Measurements from ENCODE around the gene CKAP4. TPM values are rescaled to one million over a fixed set of nuclear protein-coding genes. Genes with fewer than 3 reads are reported as not detected.
A peak's percentile ranks its signal among the peaks of the same experiment; 100 is the strongest.

CKAP4 gene
- total RNA-seq, 8 experiments from 2014 or later: 38.0 to 132 (median 50.4) TPM

DNA sequence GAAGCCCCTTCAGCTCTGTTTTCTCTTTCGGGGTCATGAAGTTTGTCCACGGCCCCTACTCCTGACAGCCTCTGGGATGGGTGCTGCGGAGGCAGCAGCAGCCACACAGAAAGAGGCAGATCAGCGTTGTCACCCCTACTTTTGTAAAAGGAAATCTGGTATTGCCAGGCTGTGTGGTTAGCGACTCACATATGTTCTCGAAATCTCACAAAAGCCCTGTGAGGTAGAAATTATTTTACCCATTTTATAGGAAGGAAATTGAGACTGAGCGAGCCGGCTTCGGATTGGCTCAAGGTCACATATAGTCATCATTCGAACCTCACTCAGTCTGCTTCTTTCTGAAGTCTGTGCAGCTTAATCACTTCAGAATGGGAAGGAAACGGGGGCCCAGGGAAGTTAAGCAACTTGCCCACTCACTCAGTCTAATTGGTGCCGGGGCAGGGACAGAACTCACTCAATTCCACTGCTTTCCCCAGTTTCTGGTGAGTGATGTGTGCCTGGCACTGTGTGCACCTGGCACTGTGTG is 1.1 kb upstream of the CKAP4 start:
- WGBS, 10 experiments: 0 to 67% (median 40%) methylated on average over 1 to 12 of the region's 12 CpGs; no CpG with 5 or more reads in 3 of the 10 experiments
- H3K4me1 ChIP-seq (replicated peaks in 1 of 2): peaks cover 24 to 25% of the 10 kb centered on the region in 2 donors
- H3K4me3 ChIP-seq: peak overlapping the region; percentile 56 to 98 (median 80)
- in situ Hi-C loops (cut with MboI; ENCODE audit: low pct_unique_long_range_greater_than_20kb in 2 of 9, low sequenced_read_pairs in 9 of 9, unreplicated experiment in 9 of 9): loop anchor here in 2 of 9 experiments (25.0 kb wide), 2 partner anchors 88 to 663 kb away; no protein-coding TSS in a partner anchor
- H3K27ac ChIP-seq: peak overlapping the region; percentile 95 to 96
- ATAC-seq (replicated peaks in 6 of 8): no peak

- peak in 3 of 8 experiments; percentile 14 to 43 (median 27) for ATAC-seq (replicated peaks in 6 of 8)
- 4 to 20% (median 7%) methylated on average over 1 to 5 of the region's 36 CpGs; no CpG with 5 or more reads in 6 of the 10 experiments for WGBS, 10 experiments
- peak overlapping the region; percentile 95 to 96 for H3K27ac ChIP-seq
- in situ Hi-C loops (cut with MboI; ENCODE audit: low pct_unique_long_range_greater_than_20kb in 2 of 9, low sequenced_read_pairs in 9 of 9, unreplicated experiment in 9 of 9): loop anchor here in 2 of 9 experiments (25.0 kb wide), 2 partner anchors 89 to 664 kb away; no protein-coding TSS in a partner anchor
- peak overlapping the region; percentile 56 to 98 (median 80) for H3K4me3 ChIP-seq
- peaks cover 24 to 25% of the 10 kb centered on the region in 2 donors for H3K4me1 ChIP-seq (replicated peaks in 1 of 2)
Measured at GRCh38 chr12:106248312-106248845, 559 bp upstream of the CKAP4 start.

DNA sequence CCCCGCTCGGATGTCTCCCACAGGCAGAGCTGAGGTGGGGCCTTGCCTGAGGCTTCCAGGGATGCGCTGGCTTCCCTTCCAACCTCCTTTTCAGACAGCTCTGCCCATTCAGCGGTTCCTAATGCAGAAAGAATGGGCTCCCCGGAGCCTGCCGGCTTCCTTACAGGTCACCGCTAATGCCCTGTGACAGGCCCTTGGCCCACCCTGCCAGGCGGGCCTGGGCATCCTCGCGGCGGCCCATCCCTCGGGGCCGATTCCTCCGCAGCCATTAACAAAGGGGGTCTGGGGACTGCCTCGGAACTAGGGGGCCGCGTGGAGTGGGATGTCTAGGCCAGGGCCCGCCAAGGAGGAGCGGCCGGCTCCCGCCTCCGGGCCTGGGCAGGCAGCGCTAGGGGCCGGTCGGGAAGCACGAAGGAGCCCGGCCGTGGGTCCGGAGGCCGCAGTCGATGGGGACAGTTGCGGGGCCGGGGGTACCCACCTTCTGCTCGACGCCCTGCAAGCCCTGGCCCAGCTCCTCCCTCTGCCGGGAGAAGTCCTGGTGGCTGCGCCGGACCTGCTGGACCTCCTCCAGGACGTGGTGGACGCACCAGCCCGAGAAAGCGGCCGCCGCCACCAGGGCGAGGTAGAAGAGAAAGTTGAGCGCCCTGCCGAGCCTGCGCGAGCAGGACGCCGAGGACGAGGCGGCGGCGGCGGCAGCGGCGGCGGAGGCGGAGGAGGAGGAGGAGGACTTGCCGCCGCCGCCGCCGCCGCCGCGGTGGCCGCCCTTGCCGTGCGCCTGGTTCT is 738 bp downstream of the CKAP4 start:
- 0 to 2% (median 1%) methylated on average over 2 to 17 of the region's 71 CpGs; no CpG with 5 or more reads in 6 of the 10 experiments for WGBS, 10 experiments

DNA sequence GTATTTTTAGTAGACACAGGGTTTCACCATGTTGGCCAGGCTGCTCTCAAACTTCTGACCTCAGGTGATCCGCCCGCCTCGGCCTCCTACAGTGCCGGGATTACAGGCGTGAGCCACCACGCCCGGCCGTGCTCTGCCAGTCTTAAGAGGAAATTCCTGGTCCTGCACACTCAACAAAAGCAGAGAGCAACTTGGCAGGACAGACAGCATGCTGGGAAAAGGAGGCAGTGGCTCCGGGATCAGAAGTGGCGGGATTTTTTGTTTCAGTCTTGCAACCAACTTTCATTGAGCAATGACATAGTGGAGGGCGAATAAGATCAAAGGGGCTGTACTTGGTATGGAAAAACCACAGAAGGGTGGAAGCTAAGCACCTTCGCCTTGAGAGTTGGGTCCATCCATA is 2.1 kb downstream of the CKAP4 start:
- H3K4me3 ChIP-seq: peak overlapping the region in 4 of 5 donors; percentile 56 to 98 (median 74)
- H3K4me1 ChIP-seq (replicated peaks in 1 of 2): peaks cover 24 to 25% of the 10 kb centered on the region in 2 donors
- WGBS, 10 experiments: 8 to 92% (median 68%) methylated on average over 1 to 9 of the region's 12 CpGs; no CpG with 5 or more reads in 2 of the 10 experiments
- in situ Hi-C loops (cut with MboI; ENCODE audit: low pct_unique_long_range_greater_than_20kb in 2 of 9, low sequenced_read_pairs in 9 of 9, unreplicated experiment in 9 of 9): loop anchor here in 2 of 9 experiments (25.0 kb wide), 2 partner anchors 92 to 667 kb away; no protein-coding TSS in a partner anchor
- peak in 2 of 8 experiments; percentile 8 to 16 for ATAC-seq (replicated peaks in 6 of 8)
- no peak overlapping the region for H3K27ac ChIP-seq

More for the DNA sequence above, 738 bp downstream of the CKAP4 start:
- peak; percentile 2 to 63 (median 14) for ATAC-seq (replicated peaks in 6 of 8)
- peak overlapping the region; percentile 95 to 96 for H3K27ac ChIP-seq
- in situ Hi-C loops (cut with MboI; ENCODE audit: low pct_unique_long_range_greater_than_20kb in 2 of 9, low sequenced_read_pairs in 9 of 9, unreplicated experiment in 9 of 9): loop anchor here in 2 of 9 experiments (25.0 kb wide), 2 partner anchors 90 to 665 kb away; no protein-coding TSS in a partner anchor
- peaks cover 24 to 25% of the 10 kb centered on the region in 2 donors for H3K4me1 ChIP-seq (replicated peaks in 1 of 2)
- H3K4me3 ChIP-seq: peak overlapping the region; percentile 56 to 98 (median 80)

GRCh38 chr12:106243620-106244019 is 4.2 kb downstream of the CKAP4 start:
- Histone ChIP-seq H3K27ac (no peak overlapping the region), H3K4me1 (replicated peaks in 1 of 2) (peaks cover 19 to 22% of the 10 kb centered on the region in 2 donors), H3K4me3 (no peak overlapping the region)
- in situ Hi-C loops (cut with MboI; ENCODE audit: low pct_unique_long_range_greater_than_20kb in 2 of 9, low sequenced_read_pairs in 9 of 9, unreplicated experiment in 9 of 9): loop anchor here in 2 of 9 experiments (25.0 kb wide), 2 partner anchors 94 to 669 kb away; no protein-coding TSS in a partner anchor
- no peak for ATAC-seq (replicated peaks in 6 of 8)

GRCh38 chr12:106240821-106241220 is 7.0 kb downstream of the CKAP4 start:
- no peak for ATAC-seq (replicated peaks in 6 of 8)

DNA sequence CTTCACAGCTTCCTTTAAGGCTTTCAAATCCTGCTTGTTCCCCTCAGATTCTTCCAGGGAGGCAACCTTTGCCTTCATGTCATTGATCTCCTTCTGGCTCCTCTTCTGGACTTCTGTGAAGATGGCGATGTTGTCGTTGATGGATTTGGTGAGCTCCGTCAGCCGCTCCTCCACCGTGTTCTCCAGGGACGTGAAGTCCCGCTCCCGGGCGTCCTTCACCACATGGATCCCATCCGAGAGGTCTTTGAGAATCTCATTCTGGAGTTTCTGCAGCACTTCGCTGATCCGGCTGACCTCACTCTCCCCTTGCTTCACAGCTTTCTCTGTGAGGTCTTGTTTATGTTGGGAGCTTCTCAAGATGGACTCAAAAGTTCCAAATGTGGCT is 7.9 kb downstream of the CKAP4 start:
- in situ Hi-C loops (cut with MboI; ENCODE audit: low pct_unique_long_range_greater_than_20kb in 2 of 9, low sequenced_read_pairs in 9 of 9, unreplicated experiment in 9 of 9): loop anchor here in 3 of 9 experiments (10.0 to 25.0 kb wide), 3 partner anchors 45 to 672 kb away; no protein-coding TSS in a partner anchor
- Histone ChIP-seq H3K4me3 (no peak overlapping the region), H3K4me1 (replicated peaks in 1 of 2) (peaks cover 5 to 10% of the 10 kb centered on the region in 2 donors), H3K27ac (no peak overlapping the region)
- ATAC-seq (replicated peaks in 6 of 8): no peak
- WGBS, 10 experiments: 80 to 100% (median 92%) methylated on average over 1 to 10 of the region's 12 CpGs; no CpG with 5 or more reads in 5 of the 10 experiments

More at GRCh38 chr12:106240821-106241220, 7.0 kb downstream of the CKAP4 start:
- no peak overlapping the region for H3K27ac ChIP-seq
- peaks cover 14 to 19% of the 10 kb centered on the region in 2 donors for H3K4me1 ChIP-seq (replicated peaks in 1 of 2)
- H3K4me3 ChIP-seq: no peak overlapping the region
- in situ Hi-C loops (cut with MboI; ENCODE audit: low pct_unique_long_range_greater_than_20kb in 2 of 9, low sequenced_read_pairs in 9 of 9, unreplicated experiment in 9 of 9): loop anchor here in 2 of 9 experiments (25.0 kb wide), 2 partner anchors 96 to 671 kb away; no protein-coding TSS in a partner anchor

- no peak for ATAC-seq (replicated peaks in 6 of 8)
- H3K4me1 ChIP-seq (replicated peaks in 1 of 2): peaks cover 0 to 6% of the 10 kb centered on the region in 2 donors
- in situ Hi-C loops (cut with MboI; ENCODE audit: low pct_unique_long_range_greater_than_20kb in 2 of 9, low sequenced_read_pairs in 9 of 9, unreplicated experiment in 9 of 9): loop anchor here in 3 of 9 experiments (10.0 to 25.0 kb wide), 3 partner anchors 45 to 673 kb away; no protein-coding TSS in a partner anchor
- no peak overlapping the region for H3K27ac ChIP-seq
- no peak overlapping the region for H3K4me3 ChIP-seq
- 80 to 100% (median 100%) methylated on average over 1 to 15 of the region's 37 CpGs; no CpG with 5 or more reads in 2 of the 10 experiments for WGBS, 10 experiments
Measured at GRCh38 chr12:106239241-106239950, 8.4 kb downstream of the CKAP4 start.

GRCh38 chr12:106238146-106238545 is 9.7 kb downstream of the CKAP4 start:
- in situ Hi-C loops (cut with MboI; ENCODE audit: low pct_unique_long_range_greater_than_20kb in 2 of 9, low sequenced_read_pairs in 9 of 9, unreplicated experiment in 9 of 9): loop anchor here in 3 of 9 experiments (10.0 to 25.0 kb wide), 3 partner anchors 47 to 674 kb away; no protein-coding TSS in a partner anchor
- H3K4me3 ChIP-seq: no peak overlapping the region
- ATAC-seq (replicated peaks in 6 of 8): peak in 3 of 8 experiments; percentile 20 to 45 (median 38)
- 28 to 97% (median 69%) methylated on average over 1 to 11 of the region's 11 CpGs for WGBS, 10 experiments
- H3K4me1 ChIP-seq (replicated peaks in 1 of 2): peaks cover 0 to 6% of the 10 kb centered on the region in 2 donors
- H3K27ac ChIP-seq: no peak overlapping the region

DNA sequence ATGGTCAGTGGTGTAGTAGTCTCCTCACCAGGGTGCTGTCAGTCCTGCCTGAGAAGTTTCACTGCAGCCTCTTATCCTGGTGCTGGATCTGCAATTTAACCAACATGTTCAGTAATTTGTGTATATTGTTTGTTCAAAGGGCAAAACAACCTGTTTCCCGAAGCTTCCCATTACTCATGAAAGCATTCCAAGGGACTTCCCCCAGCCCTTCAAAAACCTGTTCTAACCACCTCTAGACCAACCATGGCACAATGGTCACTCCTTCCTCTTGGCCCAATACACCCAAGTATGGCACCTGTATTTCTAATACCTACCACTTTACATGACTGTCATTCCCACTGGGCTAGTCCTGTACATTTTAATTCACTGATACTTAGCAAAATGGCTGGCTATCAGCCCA is 12.1 kb downstream of the CKAP4 start:
- in situ Hi-C loops (cut with MboI; ENCODE audit: low pct_unique_long_range_greater_than_20kb in 2 of 9, low sequenced_read_pairs in 9 of 9, unreplicated experiment in 9 of 9): loop anchor here in 3 of 9 experiments (10.0 to 25.0 kb wide), 3 partner anchors 49 to 677 kb away; no protein-coding TSS in a partner anchor
- no peak for ATAC-seq (replicated peaks in 6 of 8)
- Histone ChIP-seq H3K4me3 (no peak overlapping the region), H3K27ac (no peak overlapping the region), H3K4me1 (replicated peaks in 1 of 2) (peaks cover 0 to 6% of the 10 kb centered on the region in 2 donors)
- WGBS, 10 experiments: 86 to 100% methylated on average over 1 of the region's 1 CpG; no CpG with 5 or more reads in 8 of the 10 experiments

GRCh38 chr12:106234449-106234848 is 13.4 kb downstream of the CKAP4 start:
- in situ Hi-C loops (cut with MboI; ENCODE audit: low pct_unique_long_range_greater_than_20kb in 2 of 9, low sequenced_read_pairs in 9 of 9, unreplicated experiment in 9 of 9): loop anchor here in 3 of 9 experiments (10.0 to 25.0 kb wide), 3 partner anchors 50 to 678 kb away; no protein-coding TSS in a partner anchor

DNA sequence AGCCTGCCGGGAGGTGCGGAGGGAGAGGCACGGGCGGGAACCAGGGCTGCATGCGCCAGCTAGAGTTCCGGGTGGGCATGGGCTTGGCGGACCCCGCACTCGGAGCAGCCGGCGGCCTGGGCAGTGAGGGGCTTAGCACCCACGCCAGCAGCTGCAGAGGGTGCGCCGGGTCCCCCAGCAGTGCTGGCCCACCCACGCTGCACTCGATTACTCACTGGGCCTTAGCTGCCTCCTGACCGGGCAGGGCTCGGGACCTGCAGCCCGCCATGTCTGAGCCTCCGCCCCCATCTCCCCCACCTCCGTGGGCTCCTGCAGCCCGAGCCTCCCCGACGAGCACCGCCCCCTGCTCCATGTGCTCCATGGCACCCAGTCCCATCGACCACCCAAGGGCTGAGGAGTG is 14.8 kb downstream of the CKAP4 start:
- whole genome bisulfite sequencing, 10 experiments: 80 to 100% methylated on average over 1 to 6 of the region's 26 CpGs; no CpG with 5 or more reads in 8 of the 10 experiments
- Histone ChIP-seq H3K27ac (no peak overlapping the region), H3K4me3 (no peak overlapping the region), H3K4me1 (replicated peaks in 1 of 2) (peaks cover 0 to 1% of the 10 kb centered on the region in 2 donors)
- in situ Hi-C loops (cut with MboI; ENCODE audit: low pct_unique_long_range_greater_than_20kb in 2 of 9, low sequenced_read_pairs in 9 of 9, unreplicated experiment in 9 of 9): loop anchor here in 3 of 9 experiments (10.0 to 25.0 kb wide), 3 partner anchors 52 to 679 kb away; no protein-coding TSS in a partner anchor
- ATAC-seq (replicated peaks in 6 of 8): no peak

More at GRCh38 chr12:106234449-106234848, 13.4 kb downstream of the CKAP4 start:
- Histone ChIP-seq H3K4me3 (no peak overlapping the region), H3K27ac (no peak overlapping the region), H3K4me1 (replicated peaks in 1 of 2) (peaks cover 0 to 6% of the 10 kb centered on the region in 2 donors)
- WGBS, 10 experiments: 20 to 100% (median 92%) methylated on average over 1 to 3 of the region's 3 CpGs; no CpG with 5 or more reads in 4 of the 10 experiments
- ATAC-seq (replicated peaks in 6 of 8): peak in 1 of 8 experiments; percentile 31

Data from motor neuron (in vitro differentiated cells).